Measurements from ENCODE around the gene GCDH. TPM values are rescaled to one million over a fixed set of nuclear protein-coding genes. Genes with fewer than 3 reads are reported as not detected.

GCDH gene
- total RNA-seq, 6 experiments from 2014 or later, result 42.2 to 119 (median 59.5) TPM

DNA sequence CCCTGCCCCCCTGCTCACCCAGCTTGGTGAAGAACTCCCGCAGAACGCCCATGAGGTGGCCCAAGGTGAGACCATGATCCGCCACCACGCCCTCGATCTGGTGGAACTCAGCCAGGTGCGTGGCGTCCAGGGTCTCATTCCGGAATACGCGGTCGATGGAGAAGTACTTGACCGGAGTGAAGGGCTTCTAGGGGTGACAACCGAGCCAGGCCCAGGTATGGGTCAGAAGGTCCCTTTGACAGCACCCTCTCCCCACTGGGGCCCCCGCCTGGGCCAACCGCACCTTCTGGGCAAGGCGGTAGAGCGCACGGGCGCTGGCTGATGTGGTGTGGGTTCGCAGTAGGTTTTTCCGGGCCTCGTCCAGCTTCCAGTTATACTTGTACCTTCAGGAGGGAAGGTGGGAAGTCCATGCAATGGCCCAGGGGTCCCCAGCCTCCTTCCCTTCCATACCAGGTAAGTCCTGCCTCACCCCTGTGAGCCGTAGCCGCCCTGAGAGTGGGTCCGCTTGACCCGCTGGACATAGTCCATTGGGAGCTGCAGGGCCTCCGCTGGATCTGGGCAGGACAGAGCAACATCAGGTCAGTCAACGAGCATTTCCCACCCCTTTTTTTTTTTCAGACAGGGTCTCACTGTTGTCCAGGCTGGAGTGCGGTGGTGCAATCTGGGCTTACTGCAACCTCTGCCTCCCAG is 33.8 kb downstream of the GCDH start:
- no peaks in the 10 kb centered on the region for H3K9me3 ChIP-seq
- H3K36me3 ChIP-seq, result peaks cover 3 to 74% (median 34%) of the 10 kb centered on the region in 4 donors
- 94% methylated on average over 13 of the region's 29 CpGs for WGBS (ENCODE audit: insufficient coverage, low coverage, low lambda C conversion rate, missing lambda C conversion rate)
- ATAC-seq (peak in 1 of 4 donors; percentile 20), DNase-seq (no peak)
- no peak overlapping the region for H3K27ac ChIP-seq
- TF ChIP-seq, protein P1, sequence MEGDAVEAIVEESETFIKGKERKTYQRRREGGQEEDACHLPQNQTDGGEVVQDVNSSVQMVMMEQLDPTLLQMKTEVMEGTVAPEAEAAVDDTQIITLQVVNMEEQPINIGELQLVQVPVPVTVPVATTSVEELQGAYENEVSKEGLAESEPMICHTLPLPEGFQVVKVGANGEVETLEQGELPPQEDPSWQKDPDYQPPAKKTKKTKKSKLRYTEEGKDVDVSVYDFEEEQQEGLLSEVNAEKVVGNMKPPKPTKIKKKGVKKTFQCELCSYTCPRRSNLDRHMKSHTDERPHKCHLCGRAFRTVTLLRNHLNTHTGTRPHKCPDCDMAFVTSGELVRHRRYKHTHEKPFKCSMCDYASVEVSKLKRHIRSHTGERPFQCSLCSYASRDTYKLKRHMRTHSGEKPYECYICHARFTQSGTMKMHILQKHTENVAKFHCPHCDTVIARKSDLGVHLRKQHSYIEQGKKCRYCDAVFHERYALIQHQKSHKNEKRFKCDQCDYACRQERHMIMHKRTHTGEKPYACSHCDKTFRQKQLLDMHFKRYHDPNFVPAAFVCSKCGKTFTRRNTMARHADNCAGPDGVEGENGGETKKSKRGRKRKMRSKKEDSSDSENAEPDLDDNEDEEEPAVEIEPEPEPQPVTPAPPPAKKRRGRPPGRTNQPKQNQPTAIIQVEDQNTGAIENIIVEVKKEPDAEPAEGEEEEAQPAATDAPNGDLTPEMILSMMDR (IDR thresholded peaks at IDR 0.05), result no peak
- TF ChIP-seq POLR2A (IDR thresholded peaks at IDR 0.05), result no peak
- H3K4me3 ChIP-seq, result no peak overlapping the region
- H3K4me1 ChIP-seq, result no peaks in the 10 kb centered on the region
- intact Hi-C loops (cut with DNase I), result no loop called here
- H3K27me3 ChIP-seq, result no peaks in the 10 kb centered on the region

DNA sequence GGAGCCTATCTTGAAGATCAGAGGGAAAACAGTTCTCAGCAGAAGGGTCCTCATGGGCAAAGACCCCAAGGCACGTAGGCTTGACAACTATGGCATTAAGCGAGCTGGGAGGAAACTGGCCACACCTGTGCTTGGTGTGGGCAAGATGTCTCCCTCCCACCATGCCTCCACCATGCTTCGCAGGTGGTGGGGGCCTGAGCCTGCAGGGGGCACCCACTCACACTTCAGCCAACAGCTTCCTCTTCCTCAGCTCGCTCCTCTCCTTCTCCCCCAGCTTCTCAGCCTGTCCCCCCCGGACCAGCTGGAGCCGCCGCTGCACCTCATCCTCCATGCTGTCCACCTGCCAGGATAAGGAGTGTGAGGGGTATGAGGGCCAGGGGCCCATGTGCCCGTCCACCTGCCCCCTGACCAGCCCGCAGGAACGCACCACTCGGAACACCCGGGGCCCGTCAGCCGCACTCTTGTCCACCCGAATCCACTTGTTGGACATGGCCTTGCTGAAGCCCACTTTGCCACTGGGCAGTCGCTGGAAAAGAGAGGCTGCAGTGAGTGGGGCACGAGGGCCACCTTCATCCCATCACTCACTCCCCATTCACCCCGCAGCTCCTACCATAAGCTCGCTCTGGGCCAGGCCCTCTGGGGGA is 39.2 kb downstream of the GCDH start:
- no peak overlapping the region for H3K27ac ChIP-seq
- no peaks in the 10 kb centered on the region for H3K9me3 ChIP-seq
- no peak for TF ChIP-seq POLR2A (IDR thresholded peaks at IDR 0.05)
- TF ChIP-seq, protein P1 (IDR thresholded peaks at IDR 0.05), result no peak
- ATAC-seq (no peak), DNase-seq (no peak)
- H3K36me3 ChIP-seq, result peaks cover 0 to 53% (median 23%) of the 10 kb centered on the region in 4 donors
- H3K4me1 ChIP-seq, result peaks cover 0 to 16% (median 7%) of the 10 kb centered on the region in 4 donors
- no peak overlapping the region for H3K4me3 ChIP-seq
- intact Hi-C loops (cut with DNase I), result loop anchor here in 1 of 2 donors (10.0 kb wide), 1 partner anchor 45 kb away; the partner anchor contains the start of genes DNASE2 and KLF1
- no CpG with 5 or more reads among the region's 19 CpGs for WGBS (ENCODE audit: insufficient coverage, low coverage, low lambda C conversion rate, missing lambda C conversion rate)
- no peaks in the 10 kb centered on the region for H3K27me3 ChIP-seq

DNA sequence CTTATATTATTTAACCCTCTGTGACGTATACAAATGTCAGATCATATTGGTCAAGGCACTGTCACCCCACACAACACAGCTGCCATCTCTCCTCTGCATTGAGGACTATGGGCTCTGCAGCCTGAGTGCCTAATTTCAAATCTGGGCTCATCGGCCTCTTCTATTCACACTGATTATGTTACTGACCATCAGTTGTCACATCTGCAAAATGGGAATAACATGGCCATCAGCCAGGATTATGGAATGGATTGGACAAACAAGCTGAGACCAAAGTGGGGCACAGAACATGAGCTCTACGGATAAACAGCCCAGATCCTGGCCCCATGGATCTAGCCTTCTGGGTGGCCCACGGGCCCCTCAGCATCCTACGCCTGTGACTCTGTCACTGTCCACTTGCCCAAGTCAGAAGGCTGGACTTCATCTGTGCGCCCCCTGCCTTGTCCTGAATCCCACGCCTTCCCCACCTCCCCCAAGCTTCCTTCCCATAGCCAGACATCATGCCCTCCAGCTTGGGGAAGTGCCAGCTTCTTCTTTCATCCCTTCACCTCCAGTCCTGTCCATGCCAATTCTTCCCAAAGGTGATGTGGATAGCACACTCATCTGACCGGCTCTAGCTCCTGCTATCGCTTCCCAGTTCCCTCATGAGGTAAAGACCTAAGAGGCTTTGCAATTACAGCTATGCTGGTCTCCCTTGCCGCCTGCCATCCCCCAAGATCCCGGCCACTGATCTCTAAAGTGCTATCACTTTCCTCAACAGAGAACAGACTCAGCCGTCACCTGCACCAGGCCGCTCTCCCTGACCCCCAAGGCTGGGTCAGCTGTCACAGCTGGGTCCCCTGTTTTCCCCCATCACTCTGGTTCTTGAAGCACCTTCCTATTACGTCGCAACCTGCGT is 41.7 kb downstream of the GCDH start:
- intact Hi-C loops (cut with DNase I), result loop anchor here in 1 of 2 donors (10.0 kb wide), 1 partner anchor 48 kb away; the partner anchor contains the start of genes DNASE2 and KLF1
- TF ChIP-seq, protein P1 (IDR thresholded peaks at IDR 0.05), result no peak
- no peak for TF ChIP-seq POLR2A (IDR thresholded peaks at IDR 0.05)

More for the DNA sequence above, 41.7 kb downstream of the GCDH start:
- DNase-seq (no peak), ATAC-seq (no peak)
- WGBS (ENCODE audit: insufficient coverage, low coverage, low lambda C conversion rate, missing lambda C conversion rate), result 24% methylated on average over 11 of the region's 16 CpGs
- Histone ChIP-seq H3K4me3 (peak overlapping the region; percentile 95 to 99 (median 99)), H3K27ac (peak overlapping the region in 2 of 3 donors; percentile 61 to 66), H3K4me1 (peaks cover 0 to 20% (median 9%) of the 10 kb centered on the region in 4 donors), H3K36me3 (peaks cover 0 to 28% (median 15%) of the 10 kb centered on the region in 4 donors), H3K9me3 (no peaks in the 10 kb centered on the region), H3K27me3 (no peaks in the 10 kb centered on the region)

Data from right lobe of liver (tissue), 6 donors.